ENCODE measurements around the gene SLC2A13. TPM values are rescaled to one million over a fixed set of nuclear protein-coding genes. Genes with fewer than 3 reads are reported as not detected.

SLC2A13 gene
- total and polyA plus RNA-seq, 3 donors from 2014 or later, result 3.3 to 19.8 (median 18.0) TPM

DNA sequence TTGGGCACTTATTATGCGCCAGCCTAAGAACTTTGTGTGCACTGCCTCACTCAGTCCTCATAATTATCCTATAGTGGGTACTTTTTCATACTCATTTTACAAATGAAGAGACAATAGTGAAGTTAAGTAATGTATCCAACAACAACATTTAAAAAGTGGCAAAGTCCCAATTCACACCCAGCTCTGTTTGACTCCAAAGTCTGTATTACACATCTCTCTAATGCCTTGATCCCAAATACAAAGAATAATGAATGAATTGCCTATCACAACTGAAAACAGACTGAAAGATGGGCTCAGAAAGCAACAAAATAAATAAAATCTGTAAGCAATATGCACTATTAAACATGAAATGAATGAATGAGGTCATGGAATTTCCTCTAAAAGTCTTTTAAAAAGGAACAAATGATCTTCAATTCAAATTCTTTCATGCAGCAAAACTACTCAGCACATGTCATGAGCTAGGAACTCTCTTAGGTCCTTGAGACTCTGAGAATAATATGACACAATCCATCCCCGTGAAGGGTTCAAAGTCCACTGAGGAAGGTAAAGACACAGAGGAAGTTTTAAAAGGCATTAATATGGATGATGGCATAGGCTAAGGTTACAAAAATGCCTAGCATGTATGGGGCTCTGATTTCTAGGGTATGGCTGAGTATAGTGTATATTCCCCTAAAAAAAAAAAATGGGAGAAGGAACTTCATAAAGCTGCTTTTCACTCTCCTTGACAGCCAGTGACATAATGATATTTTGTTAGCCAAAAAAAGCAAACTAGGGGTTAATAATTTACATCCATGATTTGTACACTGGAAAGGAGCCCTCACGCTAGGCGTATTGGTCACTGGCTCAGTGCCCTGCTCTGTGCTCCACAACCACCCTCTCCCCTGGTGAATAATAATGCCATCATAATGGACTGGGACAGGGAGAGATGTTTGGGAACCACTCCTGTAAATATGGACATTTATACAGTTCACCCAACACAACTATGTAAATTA, 103.4 kb downstream of the SLC2A13 start:
- WGBS, 2 donors, result 85 to 90% methylated on average over 4 of the region's 4 CpGs
- Histone ChIP-seq H3K4me1 (no peaks in the 10 kb centered on the region), H3K9me3 (no peaks in the 10 kb centered on the region), H3K27ac (no peak overlapping the region), H3K27me3 (no peaks in the 10 kb centered on the region), H3K36me3 (ENCODE audit: low read depth, missing control alignments) (no peaks in the 10 kb centered on the region), H3K4me3 (no peak overlapping the region)
- DNase-seq, result no peak
- intact Hi-C loops (cut with DNase I; ENCODE audit: low total_unique reads), result no loop called here
- TF ChIP-seq CTCF (IDR thresholded peaks at IDR 0.05) (no peak), POLR2A (IDR thresholded peaks at IDR 0.05) (no peak)

DNA sequence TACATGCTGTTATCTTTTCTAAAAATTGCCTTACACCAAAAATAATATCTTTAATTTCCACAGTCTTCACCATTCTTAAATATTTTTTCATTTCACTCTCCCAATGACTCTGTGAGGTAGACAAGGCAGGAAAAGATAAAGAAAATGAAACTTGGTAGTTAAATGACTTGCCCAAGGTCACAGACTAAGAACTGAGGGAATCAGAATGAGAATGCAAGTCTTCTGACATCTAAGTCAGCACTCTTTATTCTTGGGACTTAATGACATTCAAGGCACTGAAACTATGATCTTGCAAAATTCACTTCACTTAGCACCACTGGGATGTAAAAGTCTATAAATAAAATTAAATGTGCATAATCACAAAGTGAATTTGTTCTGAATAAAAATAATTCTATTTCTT, 104.5 kb downstream of the SLC2A13 start:
- Histone ChIP-seq H3K9me3 (no peaks in the 10 kb centered on the region), H3K4me1 (no peaks in the 10 kb centered on the region), H3K4me3 (no peak overlapping the region), H3K27me3 (no peaks in the 10 kb centered on the region), H3K36me3 (ENCODE audit: low read depth, missing control alignments) (no peaks in the 10 kb centered on the region), H3K27ac (no peak overlapping the region)
- TF ChIP-seq CTCF (IDR thresholded peaks at IDR 0.05) (no peak), POLR2A (IDR thresholded peaks at IDR 0.05) (no peak)
- intact Hi-C loops (cut with DNase I; ENCODE audit: low total_unique reads), result no loop called here
- no peak for DNase-seq

DNA sequence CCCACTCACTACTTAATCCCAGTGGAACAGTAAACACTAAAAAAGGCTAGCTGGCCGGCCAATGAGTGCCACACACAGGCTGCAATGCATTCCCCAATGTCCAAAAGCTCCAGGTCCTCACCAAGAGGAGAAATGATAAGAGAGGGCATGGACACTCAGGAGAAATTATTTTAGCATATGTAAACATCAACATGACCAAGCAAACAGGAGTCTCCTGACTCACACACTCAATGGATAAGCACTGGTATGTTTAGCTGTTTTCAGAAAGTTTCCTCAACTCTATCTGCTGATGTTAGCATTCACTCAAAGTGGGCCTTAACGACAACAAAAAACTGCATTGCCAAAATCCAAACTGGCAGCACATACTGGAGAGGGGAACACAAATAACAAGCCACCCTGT, 105.0 kb downstream of the SLC2A13 start:
- Histone ChIP-seq H3K4me1 (no peaks in the 10 kb centered on the region), H3K27me3 (no peaks in the 10 kb centered on the region), H3K4me3 (no peak overlapping the region), H3K27ac (no peak overlapping the region), H3K36me3 (ENCODE audit: low read depth, missing control alignments) (no peaks in the 10 kb centered on the region), H3K9me3 (no peaks in the 10 kb centered on the region)
- no peak for DNase-seq
- 80 to 90% methylated on average over 2 of the region's 2 CpGs for WGBS, 2 donors
- intact Hi-C loops (cut with DNase I; ENCODE audit: low total_unique reads), result no loop called here
- TF ChIP-seq CTCF (IDR thresholded peaks at IDR 0.05), result no peak
- TF ChIP-seq POLR2A (IDR thresholded peaks at IDR 0.05), result no peak

- no peak for DNase-seq
- no peaks in the 10 kb centered on the region for H3K27me3 ChIP-seq
- H3K4me3 ChIP-seq, result no peak overlapping the region
- H3K4me1 ChIP-seq, result no peaks in the 10 kb centered on the region
- TF ChIP-seq POLR2A (IDR thresholded peaks at IDR 0.05) (no peak), CTCF (IDR thresholded peaks at IDR 0.05) (no peak)
- no peaks in the 10 kb centered on the region for H3K36me3 ChIP-seq (ENCODE audit: low read depth, missing control alignments)
- no peaks in the 10 kb centered on the region for H3K9me3 ChIP-seq
- intact Hi-C loops (cut with DNase I; ENCODE audit: low total_unique reads), result no loop called here
- WGBS, 2 donors, result 77 to 87% methylated on average over 1 of the region's 1 CpG
- H3K27ac ChIP-seq, result no peak overlapping the region
Observed at GRCh38 chr12:39993268-39993667, 112.6 kb downstream of the SLC2A13 start.

Measured in testis (tissue), 3 donors.